ENCODE measurements around the gene KANK4.

Gene KANK4

DNA sequence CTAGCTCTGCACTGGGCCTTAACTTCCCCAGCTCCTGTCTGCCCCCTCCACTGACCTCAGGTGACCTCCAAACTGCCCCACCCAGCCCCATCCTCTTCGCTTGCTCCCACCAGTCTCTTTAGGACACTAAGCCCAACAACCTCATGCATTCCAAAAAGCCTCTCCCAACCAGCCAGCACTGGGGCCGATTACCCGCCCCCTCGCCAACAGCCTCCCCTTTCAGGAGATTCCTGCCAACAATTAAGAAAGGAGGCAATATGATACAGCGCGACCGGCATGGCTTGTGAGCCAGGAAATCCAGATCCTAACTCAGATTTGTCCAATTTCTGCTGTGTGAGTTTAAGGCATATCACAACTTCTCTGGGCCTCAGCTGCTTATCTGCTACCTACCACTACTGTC is 14.7 kb downstream of the KANK4 start:
- no peak for DNase-seq

- DNase-seq = peak; percentile 43
Observed at GRCh38 chr1:62301726-62302390, 17.4 kb downstream of the KANK4 start.

GRCh38 chr1:62299426-62300200 is 19.6 kb downstream of the KANK4 start:
- no peak for DNase-seq

GRCh38 chr1:62295921-62296491 is 23.2 kb downstream of the KANK4 start:
- DNase-seq = no peak

GRCh38 chr1:62294261-62294660 is 25.0 kb downstream of the KANK4 start:
- no peak for DNase-seq

GRCh38 chr1:62288662-62289061 is 30.6 kb downstream of the KANK4 start:
- DNase-seq = no peak

- no peak for DNase-seq
Observed at GRCh38 chr1:62288224-62288623, 31.0 kb downstream of the KANK4 start.

GRCh38 chr1:62286786-62287224 is 32.4 kb downstream of the KANK4 start:
- DNase-seq = peak; percentile 43

GRCh38 chr1:62285984-62286785 is 33.0 kb downstream of the KANK4 start:
- no peak for DNase-seq

GRCh38 chr1:62285440-62285839 is 33.8 kb downstream of the KANK4 start:
- DNase-seq = no peak

DNA sequence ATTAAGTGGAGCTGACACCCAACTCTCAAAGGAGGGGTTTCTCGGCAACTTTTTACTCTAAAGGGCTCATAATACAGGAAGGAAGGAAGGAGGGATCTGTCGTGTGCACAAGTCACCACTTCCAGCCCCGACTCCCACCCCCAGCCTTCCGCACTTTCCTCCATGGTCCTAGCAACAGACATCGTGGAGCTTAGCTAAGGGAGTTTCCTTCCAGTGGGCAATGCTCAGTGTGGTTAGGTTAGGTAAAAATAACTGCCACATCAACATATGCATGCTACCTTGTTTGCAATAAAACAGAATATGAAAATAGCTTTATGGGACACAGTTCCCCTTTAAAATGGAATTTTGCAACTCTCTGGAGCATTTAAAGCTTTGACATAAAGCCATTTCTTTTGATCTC is 35.2 kb downstream of the KANK4 start:
- DNase-seq = no peak

GRCh38 chr1:62282909-62283755 is 36.1 kb downstream of the KANK4 start:
- no peak for DNase-seq

DNA sequence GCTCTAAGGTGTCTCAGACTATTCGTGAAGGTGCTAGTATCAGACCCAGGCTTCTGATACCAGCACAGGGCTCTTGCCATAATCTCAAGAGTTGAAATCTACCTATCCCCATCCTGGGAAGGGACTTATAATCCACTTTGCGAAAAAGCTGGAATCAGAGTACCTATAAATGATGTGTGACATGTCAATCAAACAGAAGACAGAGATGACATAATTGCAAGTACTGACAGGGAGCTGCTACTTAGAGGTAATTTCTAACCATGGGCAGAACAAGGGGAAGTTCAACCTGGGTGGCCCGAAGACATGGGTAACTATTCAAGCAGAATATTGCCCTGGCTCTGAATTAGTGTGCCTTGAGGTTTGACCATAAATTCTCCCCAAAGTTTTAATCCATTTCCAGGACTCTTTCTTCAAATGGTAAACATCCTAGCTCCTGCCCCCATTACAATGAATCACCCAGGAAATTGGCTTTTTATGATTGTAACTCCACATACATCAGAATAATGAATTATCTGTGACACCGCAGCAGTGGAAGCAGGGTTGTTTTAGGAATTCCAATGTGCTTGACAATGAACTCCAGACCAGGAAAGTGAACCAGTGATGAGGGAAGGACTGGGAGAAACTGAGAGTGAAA is 37.2 kb downstream of the KANK4 start:
- DNase-seq = no peak

- DNase-seq = no peak
Observed at GRCh38 chr1:62280960-62281465, 38.2 kb downstream of the KANK4 start.

GRCh38 chr1:62280150-62280549 is 39.1 kb downstream of the KANK4 start:
- DNase-seq = no peak

- DNase-seq = no peak
Observed at GRCh38 chr1:62276791-62277190, 42.4 kb downstream of the KANK4 start.

- no peak for DNase-seq
Observed at GRCh38 chr1:62274496-62275485, 44.4 kb downstream of the KANK4 start.

GRCh38 chr1:62273953-62274352 is 45.3 kb downstream of the KANK4 start:
- DNase-seq = no peak

DNA sequence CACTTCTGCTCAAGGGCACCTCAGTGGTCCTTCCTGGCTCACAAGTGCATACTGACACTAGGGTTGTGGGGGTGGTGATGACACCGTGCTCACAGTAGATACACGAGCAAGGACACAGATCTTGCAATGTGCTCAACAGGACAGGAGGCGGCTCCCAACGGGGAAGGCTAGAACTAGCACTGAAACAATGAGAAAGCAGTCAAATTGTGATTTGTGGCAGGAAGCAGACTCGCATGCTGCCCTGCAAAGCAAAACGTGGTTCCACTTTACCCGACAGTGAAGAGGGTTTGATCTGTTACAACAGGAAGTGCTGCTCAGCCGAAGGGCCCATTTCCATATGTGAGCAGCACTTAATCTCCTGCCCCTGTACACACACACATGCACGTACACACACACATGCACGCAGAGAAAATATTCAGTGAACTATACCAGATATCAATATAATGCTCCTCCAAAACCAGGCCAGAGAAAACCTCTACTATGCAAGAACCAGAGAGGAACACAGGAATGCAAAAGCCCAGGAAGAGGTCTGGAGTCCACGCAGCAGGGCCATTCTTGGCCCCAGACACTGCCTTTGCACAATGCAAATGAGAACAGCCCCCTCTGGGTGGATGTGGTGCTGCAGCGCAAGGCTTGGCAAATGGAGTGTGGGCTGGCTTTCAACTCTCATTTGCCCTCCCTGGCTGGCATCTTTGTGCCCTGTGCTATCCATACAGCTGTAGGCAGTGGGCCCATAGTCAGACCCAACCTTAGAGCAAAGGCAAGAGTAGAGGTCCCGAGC is 47.1 kb downstream of the KANK4 start:
- peak; percentile 55 for DNase-seq
